Eye (tissue), 1 donor: Measurements from ENCODE around the gene ISCA2.

Source experiments
- DNase-seq: peaks from one replicate; pipeline ENCODE4 v3.0.0-alpha.2; 2015

The ISCA2 gene

DNA sequence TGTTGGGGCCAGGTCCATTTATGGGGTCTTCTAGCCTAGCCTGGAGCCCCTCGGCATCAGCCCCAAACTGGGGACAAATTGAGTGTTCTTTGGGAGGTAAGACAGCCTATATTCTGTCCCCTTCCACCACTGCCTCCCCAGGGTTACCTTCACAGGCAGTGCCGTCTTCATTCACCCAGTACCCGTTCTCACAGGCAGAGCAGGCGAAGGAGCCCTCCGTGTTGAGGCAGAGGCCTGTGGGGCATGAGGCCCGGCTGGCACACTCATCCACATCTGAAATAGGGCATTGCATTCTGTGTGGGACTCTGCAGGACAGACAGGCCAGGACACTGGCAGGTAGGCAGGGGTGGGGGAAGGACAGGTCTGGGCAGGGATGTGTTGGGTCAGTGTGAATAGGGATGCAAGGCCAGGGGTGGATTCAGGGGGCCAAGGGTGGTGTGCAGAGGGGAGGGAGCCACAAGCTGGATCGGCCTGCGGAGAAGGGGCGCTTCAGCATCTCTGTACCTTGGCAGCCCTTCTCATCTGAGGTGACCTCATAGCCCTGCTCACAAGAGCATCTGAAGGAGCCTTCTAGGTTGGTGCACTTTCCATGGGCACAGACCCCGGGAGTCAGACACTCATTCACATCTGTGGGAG, 16.1 kb downstream of the ISCA2 start:
- no peak for DNase-seq

DNA sequence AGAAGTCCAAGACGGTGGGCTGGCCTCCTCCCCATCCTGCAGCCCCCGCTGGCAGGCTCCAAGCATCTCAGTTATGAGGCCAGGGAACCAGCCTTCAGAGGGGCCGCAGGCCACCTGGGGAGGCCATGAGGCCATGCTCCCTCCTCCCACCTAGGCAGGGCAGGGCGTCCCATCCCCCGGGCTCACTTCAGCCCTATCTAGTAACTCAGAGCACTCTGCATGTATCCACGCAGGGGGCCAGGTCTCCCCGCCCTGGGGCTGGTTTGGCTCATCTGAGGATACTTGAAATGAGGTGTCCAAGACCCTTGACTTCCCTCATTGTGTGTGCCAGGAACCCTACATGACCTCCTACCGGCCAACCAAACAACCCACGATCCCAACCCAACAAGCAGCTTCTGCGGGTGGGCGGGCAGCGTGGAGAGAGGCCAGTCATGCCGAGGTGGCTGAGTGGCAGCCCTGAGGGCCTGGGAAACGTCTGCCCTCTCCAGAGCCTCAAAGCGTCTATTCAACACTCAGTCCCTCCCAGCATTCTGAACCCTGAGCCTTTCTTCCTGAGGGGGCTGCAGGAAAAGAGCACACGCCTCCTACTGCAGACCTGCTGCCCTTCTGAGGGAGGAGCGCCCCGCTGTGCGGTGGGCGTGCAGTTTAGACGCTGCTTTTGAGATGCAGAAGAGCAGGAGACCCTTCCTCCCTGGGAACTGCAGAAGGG, 16.8 kb downstream of the ISCA2 start:
- peak; percentile 69 for DNase-seq

DNA sequence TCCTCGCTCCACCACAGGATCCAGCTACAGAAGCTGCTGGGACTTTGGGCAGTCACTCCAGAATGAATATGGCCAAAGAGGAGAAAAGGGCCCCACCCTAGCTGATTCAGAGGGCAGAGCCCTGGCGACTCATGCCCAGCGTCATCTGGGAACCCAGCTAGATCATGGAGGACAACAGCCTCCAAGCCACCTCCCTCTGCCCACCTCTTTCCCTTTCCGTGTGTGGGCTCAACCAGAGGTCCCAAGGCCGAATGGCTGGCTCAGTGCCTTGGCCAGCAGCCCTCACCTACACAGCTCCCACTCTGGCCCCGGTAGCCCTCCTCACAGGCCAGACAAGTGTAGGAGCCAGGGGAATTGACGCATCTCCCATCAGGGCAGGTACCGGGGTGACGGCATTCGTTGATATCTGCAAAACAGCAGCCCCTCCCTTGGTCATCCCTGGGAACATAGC, 17.4 kb downstream of the ISCA2 start:
- DNase-seq, result no peak

DNA sequence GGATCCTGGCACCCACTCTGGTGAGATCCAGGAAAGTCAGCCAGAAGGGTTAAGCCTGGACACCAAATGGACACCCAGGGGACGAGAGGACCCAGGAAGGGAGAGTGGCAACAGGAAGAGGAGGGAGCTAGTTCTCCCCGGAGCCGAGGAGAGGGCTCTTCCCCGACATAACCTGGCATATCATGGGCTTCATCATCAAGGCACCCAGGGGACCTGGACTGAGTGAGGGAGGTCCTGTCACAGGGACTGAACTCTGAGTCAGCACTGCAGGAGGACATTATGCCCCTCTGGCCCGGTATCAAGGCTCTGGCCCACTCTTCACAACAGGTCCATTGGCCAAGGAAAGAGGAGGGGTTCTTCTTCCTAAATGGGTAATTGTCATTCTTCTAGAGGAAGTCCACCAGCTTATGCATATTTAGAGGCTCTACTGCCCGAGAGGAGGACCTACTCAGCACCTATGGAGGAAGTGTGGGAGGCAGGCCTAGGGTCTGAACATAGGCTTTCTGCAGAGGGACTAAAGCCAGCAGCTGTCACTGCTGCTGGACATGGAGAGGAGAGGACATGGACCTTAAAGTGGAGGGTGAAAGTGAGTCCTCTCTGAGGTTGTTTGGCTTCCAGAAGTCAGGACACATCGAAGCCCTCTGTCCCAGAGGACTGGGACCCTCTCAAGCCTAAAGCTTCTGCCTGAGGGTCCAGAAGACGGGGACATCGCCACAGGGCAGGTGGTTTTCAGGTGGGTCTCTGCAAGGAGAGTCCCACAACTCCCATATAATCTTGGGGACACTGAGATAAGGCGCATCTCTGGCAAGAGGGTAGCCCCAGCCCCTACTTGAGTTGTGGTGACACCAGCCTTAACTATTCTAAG, 18.6 kb downstream of the ISCA2 start:
- no peak for DNase-seq

DNA sequence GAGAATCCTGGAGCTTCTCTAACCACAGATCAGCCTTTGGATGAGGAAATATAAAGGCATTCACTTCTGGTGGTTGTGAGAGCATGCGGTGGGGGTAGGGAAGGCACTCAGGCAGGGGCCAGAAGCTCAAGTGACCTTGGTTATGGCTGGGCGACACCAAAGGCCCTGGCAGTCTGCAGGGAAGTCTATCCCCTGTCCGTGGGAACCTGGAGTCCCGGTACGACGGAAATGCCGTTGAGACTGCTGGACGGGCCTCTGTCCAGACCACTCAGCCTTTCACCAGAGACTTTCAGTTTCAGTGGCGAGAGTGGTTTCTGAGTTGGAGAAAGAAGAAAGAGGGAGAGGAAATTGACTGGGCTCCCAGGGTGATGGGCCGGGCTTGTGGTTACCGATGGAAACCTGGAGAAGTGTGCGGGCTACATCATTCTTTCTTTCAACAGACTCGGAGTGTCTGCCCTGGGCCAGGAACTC, 20.9 kb downstream of the ISCA2 start:
- DNase-seq, result no peak

DNA sequence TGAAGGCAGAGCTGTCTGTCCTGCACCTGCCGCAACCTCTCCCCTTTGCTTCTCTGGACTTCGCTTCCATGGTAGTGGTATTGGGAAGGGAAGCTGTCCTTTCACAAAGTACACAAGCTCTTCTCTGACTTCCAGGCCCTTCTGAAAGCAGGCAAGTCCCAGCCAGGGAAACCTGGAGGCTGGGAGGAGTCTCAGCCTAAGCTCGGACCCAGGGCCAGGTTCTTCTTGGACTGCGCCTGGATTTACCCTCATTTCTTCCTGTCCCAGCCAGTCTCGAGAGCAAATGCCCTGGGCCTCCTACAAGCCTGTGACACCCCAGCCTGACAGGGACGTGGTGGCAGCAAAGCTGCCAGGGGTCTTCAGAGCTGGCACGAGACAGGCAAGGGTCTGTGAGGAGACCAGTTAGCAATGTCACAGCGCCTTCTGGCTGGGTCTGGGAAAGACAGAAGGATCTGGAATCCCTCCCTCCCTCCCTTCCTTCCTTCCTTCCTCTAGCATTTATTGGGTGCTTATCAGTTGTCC, 22.4 kb downstream of the ISCA2 start:
- DNase-seq, result no peak

DNA sequence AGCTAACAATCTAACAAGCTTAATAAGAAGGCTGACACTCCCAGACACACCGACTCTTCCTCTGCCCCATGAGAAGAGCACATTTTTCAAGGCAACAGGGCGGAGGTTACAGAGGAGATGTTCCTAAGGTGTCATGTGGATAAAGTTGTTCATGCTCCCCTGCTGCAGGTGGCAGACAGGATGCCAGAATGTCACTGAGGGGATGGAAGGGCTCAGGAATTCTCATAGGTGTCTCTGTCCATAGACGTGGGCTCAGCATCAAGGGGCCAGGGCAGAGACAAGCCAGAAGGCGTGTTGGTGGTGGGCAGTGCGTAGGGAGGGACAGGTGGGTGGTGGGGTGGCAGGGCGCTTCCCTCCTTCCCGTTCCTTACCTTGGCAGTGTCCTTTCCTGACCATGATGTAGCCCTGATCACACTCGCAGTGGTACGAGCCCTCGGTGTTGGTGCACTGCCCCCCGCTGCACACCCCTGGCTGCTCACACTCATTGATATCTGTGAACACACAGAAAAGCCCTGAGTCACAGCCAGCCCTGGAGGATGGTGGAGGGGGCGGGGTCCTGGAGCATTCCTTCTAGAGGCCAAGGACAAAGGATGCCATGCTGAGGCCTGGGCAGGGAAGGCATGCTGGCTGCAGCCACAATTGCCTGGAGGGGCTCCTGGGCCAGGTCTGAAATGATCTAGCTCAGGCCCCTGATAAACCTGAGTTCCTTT, 23.0 kb downstream of the ISCA2 start:
- no peak for DNase-seq

DNA sequence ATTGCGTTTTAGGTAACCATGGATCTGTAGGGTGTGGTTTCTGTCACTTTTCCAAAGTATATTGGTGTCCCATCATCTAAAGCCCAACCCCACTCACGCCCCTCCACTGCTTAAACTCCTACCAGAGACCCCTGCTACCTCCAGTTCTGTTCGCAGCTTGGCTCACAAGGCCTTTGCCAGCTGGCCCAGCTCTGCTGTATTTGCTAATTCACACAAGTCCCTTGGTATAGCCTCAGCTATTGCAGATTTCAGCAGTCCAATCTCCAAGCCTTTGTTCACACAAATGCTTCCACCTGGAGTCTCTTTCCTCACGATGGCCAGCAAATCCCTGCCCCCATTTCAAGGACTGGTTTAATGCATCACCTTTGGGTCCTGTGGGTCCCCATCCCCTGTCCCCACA, 24.2 kb downstream of the ISCA2 start:
- no peak for DNase-seq

DNA sequence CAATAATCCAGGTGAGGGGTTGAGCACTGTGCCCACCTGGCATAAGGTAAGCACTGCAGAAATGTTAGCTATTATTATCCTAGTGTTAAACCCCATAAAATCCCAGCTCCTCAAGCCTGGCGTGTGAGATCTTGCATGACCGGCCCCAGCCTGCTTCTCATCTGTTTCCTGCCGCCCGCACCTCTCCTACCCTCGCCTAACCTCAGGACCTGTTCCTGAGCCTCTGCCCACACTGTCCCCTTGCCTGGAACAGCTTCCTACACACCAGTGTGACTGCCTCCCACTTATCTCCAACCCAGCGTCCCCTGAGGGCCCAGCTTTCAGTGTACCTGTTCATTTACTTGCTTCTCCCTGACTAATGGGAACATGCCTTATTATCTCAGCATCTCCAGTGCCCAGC, 24.7 kb downstream of the ISCA2 start:
- DNase-seq, result no peak

DNA sequence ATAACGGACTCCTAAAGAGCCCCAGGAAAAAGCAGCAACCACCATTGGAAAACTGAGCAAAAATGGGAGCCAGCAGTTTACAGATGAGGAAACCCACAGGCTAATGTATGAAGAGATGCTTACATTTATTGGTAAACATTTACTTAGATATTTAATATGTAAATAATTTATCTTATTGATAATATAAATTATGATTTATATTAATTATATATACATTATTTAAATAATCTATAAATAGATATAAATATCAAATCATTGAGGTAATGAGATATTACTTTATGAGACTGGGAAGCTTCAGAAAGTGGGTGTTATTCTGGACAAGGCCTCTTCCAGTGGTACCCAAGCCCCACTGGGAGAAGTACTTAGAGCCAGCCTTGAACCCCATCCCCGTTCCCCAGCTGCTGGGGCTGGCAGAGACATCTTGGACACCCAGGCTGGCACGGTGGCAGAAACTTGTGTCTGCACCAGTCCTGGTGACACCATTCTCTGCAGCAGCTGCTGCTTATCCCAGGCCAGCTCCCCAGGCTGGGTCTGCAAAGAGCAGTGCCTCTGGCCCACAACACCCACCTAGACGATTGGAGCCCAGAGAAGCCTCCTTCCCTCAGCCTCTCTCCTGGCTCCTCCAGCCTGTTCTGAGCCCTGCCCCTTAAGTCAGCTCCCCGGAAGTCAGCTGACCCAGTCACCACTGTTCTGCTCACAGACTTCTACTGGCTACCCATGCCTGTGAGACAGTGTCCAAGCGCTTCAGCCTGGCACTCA, 25.9 kb downstream of the ISCA2 start:
- no peak for DNase-seq

DNA sequence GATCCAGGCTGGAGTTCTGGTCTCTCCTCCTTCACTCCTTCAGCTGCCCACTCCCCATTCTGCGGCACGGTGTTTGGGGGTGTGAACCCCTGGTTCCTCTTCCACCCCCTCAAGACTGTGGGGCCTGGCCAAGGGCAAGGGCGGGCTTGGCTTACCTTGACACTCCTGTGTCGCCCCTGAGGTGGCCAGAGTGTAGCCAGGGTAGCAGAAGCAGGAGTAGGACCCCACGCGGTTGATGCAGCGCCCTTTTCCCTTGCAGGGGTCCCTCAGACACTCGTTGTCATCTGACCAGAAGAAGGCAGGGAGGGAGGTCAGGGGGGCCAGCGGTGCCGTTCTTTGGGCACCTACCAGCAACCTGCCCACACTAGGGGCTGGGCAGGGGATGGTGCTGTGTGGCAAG, 28.2 kb downstream of the ISCA2 start:
- DNase-seq, result no peak

DNA sequence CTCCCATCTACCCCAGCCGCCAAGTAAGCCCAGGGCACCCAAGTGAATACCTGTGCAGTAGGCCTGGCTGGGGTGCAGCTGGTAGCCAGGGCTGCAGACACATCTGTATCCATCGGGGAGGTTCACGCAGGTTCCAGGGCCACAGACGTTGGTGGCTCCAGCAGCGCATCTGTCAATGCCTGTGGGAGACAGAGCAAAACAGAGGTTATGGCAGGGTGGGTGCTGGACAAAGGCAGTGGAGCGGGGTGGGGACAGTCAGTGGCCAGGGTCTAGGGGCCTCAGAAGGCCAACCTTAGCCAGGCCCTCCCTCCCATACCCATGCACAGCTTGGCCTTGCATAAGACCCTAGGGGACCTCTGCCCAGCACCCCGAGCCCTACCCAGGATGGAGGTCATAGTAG, 29.2 kb downstream of the ISCA2 start:
- no peak for DNase-seq

DNA sequence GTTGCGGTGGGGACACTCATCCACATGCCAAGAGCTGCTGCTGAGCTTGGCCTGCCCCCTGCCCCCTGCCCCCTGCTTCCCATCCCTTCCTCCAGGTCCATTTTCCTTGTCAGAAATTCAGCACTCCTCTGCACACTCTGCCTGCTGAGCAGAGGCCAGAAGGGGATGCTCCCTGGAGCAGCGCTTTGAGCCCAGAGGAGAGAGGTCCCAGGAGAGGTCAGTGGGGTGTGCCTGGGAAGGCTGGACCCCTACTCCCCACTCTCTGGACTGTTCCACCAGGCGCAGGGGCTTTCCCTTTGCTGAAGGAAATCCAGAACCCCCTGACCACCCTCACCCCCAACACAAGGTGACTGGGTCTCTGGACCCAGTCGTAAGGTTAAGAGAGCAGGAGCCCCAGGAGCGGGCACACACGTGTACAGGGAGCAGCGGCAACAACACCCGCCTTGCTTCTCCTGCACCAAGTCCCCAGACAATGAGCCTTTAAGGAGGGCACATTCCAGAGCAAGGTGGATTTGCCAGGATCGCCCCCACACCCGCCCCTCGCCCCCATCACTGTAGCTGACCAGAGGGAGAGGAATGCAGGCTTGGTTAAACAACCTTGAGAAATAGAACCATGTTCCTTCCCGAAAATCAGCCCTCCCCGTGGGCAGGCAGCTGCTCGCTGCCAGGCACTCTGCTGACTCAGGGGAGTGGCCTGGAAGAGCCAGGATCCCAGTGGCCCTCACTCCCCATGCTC, 30.7 kb downstream of the ISCA2 start:
- DNase-seq, result no peak

DNA sequence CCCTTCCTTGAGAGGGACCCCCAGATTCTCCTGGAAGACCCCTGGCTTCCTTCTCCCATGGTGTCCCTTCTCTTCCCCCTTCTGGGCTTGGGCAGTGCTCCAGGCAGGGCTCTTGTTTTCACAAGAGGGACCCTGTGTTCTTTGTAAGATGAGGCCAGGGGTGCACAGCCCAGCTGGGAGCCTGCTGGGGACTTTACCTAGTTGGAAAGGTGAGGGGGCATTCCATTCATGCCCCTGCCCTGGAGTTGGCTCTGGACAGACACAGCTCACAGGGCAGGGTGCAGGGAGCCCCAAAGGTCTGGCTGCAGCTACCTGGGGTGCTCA, 31.2 kb downstream of the ISCA2 start:
- DNase-seq, result no peak

DNA sequence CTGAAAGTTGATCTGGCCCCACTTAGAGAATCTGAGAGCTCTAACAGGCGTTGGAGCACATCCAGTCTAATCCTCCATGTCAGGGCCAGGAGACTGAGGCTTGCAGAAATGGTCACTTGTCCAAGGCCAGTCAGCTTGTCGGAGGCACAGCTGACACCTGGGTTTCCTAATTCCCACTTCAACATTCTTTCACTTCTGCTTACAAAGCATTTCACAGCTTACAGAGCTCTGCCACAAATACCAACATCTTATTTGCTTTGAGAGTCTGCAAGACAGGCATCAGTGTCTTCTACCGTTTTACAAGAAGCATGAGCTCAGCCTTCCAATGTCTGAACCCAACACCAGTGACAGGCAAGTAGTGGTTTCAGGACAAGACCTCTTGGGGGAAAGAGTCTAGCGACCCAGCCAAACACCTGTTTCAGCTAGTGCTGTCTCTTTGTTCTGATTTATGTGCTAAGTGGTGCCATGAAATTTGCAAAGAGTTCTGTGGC, 31.8 kb downstream of the ISCA2 start:
- no peak for DNase-seq

DNA sequence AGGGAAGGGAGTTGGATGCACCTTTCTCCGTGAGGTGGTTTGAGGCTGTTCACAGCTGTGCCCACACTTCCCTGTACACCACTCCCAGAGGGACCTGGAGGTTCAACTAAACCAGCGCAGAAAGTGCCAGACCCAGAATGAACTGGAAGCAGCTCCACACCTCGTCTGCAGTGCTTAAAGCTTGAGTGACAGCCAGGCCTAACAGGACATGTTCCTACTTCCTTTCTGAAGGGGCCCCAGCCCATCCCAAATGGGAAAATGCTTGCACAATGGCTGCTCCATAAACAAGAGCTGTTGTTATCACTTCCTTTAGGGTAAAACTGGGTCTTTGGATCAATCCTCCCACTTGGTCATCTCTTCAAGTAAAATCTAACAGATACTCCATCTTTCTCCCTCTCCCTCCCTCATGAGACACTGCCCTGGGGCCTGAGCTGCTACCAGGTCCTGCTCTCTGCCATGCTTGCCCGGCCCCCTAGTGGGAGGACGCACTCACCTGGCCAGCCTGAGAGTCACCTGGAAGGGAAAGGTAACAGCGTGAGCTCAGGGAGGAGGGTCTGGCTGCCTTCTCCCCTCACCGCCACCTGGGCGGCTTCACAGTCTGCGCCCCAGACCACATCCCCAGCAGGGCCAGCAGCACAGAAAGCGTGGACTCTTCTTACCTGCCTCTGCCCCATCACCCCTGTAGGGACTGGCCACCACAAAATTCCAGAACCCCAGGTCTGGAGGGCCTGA, 33.5 kb downstream of the ISCA2 start:
- no peak for DNase-seq

DNA sequence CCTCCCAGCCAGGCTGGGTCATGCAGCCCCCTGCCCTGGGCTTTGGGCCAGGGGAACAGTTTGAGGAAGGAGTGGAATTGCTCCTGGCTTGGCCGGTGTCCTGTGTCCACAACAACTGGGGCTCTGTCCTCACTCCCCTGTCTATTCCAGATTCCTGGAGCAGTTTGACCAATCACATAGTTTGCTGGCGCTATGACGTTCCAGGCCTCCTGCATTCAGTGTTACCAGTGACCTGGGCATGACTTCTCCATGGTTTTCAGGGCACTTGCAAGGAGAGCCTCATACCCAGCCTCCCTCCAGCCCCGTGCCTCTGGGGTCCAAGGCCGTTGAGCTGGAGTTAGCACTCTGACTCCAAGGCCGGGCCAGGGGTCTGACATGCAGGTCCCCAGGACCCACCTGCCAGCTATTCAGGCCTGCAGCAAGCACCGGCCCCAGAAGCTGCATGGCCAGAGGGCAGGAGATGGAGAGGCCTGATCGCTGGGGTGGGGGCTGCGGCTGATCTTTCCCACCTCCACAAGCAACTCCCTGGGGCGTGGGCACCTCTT, 34.2 kb downstream of the ISCA2 start:
- no peak for DNase-seq

DNA sequence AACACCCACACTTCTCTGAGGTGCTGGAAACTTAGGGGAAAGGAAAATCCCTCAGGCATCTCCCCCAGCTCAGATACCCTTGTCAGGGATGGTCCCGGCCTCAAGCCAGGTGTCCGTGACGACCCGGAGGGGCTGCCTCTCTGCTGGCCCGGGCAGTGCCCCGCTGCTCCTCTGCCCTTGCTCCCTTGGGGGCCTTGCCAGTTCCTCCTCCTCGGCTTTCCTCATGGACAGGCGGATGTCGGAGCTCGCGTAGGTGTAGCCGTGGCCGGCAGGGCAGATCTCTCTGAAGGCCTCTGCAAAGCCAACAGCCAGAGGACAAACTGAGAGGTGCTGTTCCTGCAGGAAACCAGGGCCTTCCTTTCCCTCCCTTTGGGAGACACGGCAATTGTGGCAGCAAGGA, 34.8 kb downstream of the ISCA2 start:
- no peak for DNase-seq

DNA sequence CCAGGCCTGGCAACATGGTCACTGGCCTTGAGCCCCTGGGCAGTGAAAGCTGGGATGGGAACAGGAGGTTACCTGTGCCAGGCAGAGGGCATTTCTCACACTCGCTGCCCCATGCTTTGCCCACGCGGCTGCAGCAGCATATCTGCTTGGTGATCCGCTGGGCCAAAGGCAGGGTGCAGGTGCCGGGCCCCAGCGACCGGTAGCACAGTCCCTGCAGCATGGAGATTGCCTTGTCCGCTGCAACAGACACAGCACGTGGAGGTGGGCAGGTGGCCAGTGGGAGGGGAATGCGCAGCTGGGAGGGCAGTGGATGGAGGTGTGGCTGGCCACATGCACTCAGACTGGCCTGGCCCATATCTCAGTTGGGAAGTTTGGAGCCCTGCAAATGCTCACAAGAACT, 35.3 kb downstream of the ISCA2 start:
- no peak for DNase-seq

DNA sequence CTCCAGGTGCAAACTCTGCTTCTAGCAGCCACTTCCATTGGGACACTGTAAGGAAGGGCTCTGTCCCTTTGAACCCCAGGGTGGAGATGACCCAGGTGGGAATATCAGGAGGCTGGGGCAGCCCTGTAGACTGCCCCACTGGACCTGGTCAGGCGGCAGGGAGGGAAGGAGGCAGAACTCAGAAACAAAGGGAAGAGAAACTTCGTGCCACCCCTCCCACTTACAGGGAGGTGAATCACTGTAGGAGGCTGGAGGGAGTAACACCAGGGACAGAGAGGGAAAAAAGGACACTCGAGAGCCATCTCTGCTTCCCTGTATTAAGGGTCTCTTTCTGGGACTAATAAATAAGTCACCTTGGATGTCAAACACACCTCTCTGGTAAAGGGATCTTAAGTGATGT, 37.4 kb downstream of the ISCA2 start:
- no peak for DNase-seq
